GM19438 (cell line): ENCODE results near the gene ZSWIM9.
"Not testable (repeated sequence)": the region's sequence is repeated elsewhere in the genome, so short reads cannot be mapped to it uniquely, and the experiment has no call there.

Experiments
- ATAC-seq: cut with Tn5 transposase; IDR thresholded peaks from one replicate; pipeline ENCODE4 v1.9.1; 2021; ENCODE audit warnings: low read depth; ENCODE audit not compliant: unreplicated experiment

The ZSWIM9 gene

DNA sequence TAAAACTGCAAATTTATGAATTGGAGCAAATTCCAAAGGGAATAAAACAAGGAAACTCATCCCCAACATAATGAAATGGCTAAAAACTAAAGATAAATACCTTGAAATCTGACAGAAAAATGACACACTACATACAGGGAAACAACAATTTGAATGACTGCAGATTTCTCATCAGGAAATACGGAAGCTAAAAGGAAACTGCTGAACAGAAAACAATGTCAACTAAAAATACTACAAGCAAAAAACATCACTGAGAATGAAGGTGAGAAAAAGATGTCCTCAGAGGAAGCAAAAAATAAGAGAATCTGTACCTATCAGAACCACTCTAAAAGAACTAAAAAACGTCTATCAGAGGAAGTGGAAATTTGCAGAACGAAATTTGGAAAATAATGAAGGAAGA lies 39.5 kb downstream of the ZSWIM9 start:
- no peak for ATAC-seq

DNA sequence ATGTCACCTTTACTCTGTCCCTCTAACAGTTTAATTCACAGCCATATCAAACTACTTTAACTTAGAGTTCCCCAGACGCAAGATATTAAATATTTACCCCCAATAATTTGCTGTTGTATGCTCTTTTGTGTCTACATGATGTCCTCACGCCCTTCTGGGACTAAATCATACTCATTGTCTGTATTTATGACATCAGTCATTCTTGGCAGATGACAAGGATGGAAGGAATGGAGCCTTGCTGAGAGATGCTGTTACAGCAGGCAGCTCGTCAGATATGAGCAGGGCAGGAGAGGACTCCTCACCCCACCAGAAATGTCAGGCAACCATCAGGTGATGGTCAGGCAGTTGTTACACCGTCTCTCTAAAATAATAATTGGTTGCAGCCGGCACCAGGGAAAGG lies 43.5 kb downstream of the ZSWIM9 start:
- no peak for ATAC-seq

- no peak for ATAC-seq
These were observed 46.5 kb downstream of the ZSWIM9 start for GRCh38 chr19:48216933-48217332.

DNA sequence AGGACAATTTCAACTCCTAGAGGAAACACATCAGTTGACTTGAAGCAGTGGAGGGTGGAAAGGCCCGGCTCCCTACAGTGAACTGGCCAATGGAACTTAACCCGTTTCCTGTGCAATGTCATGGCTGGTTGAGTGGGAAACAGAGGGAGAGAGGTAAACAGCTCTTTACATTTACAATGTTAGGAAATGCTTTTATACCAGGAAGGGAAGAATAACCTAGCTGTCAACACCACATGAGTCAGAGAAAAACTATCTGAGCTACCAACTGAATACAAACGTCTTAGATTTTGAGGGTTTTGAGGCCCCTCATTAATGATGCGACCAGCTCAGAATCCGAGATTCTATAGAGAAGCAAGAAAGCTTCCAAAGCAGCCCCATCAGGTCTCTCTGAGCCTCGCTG lies 48.5 kb downstream of the ZSWIM9 start:
- no peak for ATAC-seq

- ATAC-seq, result not testable (repeated sequence)
These were observed 50.3 kb downstream of the ZSWIM9 start for GRCh38 chr19:48220784-48221183.

DNA sequence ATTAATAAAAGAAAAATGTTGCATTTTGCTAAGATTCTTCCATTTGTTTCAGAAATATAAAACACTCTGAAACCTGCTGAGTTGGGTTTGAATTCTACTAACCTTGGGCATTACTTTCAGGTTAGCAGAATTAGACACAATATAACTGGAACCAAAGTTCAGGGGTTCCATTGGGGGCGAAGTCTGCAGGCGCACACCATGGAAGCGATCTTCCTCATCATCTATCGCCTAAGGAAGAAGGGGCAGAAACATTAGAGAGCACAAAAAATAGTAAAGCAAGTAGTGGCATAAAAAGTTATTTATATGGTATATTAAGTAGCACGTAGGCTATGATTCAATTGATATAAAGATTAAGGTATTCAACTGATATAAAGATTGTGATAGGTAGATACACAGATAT lies 51.1 kb downstream of the ZSWIM9 start:
- no peak for ATAC-seq

DNA sequence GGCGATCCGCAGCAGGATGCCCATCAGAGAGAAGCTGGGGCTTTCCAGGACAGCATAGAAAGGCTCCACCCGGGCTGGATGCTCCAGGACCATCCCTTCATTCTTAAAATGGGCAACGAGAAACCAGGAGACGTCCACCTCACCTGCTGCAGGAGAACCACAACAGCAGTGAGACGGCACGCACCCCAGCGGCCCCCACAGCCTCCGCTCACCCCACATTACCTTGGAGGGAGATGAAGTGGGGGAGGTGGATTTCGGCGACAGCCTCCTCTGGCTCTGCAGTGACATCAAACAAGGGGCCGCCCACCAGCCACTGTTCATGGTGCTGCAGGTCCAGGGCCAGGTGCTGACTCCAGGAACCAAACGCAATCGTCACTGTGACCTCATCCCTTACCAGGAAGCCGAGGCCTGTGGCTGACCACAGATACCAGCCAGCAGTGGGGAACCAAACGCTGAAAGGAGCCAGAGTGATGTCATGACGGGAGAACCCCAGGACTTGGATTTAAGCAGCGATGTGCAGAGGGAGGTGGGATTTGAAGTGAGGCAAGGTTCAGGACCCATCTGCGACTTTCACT lies 60.2 kb downstream of the ZSWIM9 start:
- ATAC-seq, result no peak

DNA sequence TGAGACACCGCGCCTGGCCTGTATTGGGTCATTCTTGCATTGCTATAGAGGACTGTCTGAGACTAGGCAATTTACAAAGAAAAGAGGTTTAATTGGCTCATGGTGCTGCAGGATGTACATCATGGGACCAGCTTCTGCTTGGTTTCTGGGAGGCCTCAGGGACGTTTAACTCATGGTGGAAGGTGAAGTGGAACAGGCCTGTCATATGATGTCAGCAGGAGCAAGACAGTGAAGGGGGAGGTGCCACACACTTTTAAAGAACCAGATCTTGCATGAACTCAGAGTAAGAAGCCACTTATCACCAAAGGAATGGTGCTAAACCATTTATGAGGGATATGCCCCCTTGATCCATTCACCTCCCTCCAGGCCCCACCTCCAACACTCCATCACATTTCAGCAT lies 66.6 kb downstream of the ZSWIM9 start:
- no peak for ATAC-seq

GRCh38 chr19:48239120-48239519 lies 68.6 kb downstream of the ZSWIM9 start:
- ATAC-seq, result no peak

DNA sequence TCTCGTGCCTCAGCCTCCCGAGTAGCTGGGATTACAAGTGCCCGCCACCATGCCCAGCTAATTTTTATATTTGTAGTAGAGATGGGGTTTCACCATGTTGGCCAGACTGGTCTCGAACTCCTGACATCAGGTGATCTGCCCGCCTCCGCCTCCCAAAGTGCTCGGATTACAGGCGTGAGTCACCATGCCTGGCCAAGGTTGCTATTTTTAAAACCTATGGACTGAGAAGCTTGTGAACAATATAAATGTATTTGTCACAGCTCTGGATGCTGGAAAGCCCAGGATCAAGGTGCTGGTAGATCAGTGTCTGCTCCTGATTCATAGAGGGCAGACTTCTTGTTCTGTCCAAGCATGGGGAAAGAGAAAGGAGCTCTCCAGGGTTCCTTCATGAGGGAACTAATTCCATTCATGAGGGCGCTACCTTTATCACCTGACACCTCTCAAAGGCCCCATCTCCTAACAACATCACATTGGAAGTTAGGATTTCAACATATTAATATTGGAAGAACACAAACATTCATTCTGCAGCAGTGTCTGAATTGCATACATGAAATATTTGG lies 69.2 kb downstream of the ZSWIM9 start:
- no peak for ATAC-seq

DNA sequence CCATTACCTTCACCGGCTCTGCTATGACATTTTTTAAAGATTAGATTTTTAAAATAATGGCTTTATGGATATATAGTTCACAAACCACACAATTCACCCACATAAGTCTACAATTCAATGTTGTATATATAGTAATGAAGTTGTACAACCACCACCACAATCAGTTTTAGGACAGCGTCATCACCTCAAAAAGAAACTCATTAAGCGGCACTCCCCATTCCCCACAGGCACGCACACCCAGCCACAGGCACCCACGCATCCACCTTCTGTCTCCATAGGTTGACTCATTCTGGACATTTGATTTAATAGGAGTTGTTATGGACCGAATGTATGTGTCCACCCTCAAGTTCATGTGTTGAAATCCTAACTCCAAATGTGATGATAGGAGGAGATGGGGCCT lies 71.3 kb downstream of the ZSWIM9 start:
- not testable (repeated sequence) for ATAC-seq

GRCh38 chr19:48244281-48244680 lies 73.8 kb downstream of the ZSWIM9 start:
- ATAC-seq, result no peak

GRCh38 chr19:48246101-48246500 lies 75.6 kb downstream of the ZSWIM9 start:
- ATAC-seq, result no peak

DNA sequence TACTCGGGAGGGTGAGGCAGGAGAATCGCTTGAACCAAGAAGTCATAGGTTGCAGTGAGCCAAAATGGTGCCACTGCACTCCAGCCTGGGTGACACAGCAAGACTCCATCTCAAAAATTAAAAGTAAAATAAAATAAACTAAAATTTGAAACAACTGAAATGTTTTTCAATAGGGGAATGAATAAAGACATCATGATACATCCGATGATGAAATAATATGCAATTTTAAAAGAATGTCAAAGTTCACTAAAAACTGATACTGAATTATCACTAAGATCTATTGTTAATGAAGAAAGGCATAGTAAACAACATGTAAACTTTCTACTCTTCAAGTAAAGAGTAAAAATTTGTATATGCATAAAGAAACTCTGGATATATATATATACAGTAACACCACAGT lies 76.7 kb downstream of the ZSWIM9 start:
- no peak for ATAC-seq
